Measurements from ENCODE around the gene AARSD1.
"Not testable (repeated sequence)": the region's sequence is repeated elsewhere in the genome, so short reads cannot be mapped to it uniquely, and the experiment has no call there.

AARSD1 gene

DNA sequence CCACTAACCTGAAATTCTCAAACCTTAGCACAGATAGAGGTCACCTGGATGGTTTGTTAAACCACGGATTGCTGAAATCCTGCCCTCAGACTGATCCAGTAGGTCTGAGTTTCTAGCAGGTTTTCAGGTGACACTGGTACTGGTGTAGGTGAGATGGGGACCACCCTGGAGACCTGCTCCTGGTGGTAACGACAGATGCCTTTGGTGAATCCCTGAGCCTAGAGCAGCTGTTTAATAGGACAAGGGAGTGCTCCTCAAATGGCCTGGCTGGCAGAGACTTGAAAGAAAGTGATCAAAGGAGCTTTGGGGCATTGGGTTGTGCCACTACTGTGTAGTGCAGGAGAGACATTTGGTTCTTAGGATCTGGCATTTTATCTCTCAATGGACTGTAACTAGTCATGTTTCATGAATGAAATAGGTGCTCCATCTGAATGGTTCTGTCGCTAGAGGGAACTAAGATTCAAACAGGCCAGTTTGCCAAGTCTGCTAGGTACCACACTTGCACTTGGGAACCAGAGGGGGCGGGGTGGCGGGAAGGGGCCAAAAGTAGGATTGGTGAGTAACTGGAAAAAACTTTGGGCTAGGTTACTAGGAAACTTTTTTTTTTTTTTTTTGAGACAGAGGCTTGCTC is 39.4 kb upstream of the AARSD1 start:
- Histone ChIP-seq H3K27me3 (ENCODE audit: insufficient read depth, insufficient read length) (no peaks in the 10 kb centered on the region), H3K4me1 (ENCODE audit: insufficient read depth, insufficient read length) (peaks cover 10% of the 10 kb centered on the region), H3K4me3 (ENCODE audit: insufficient read length, low read depth) (no peak overlapping the region), H3K9me3 (ENCODE audit: insufficient read depth, low read length) (no peaks in the 10 kb centered on the region), H3K9ac (ENCODE audit: insufficient read length, low read depth) (no peak overlapping the region), H3K36me3 (ENCODE audit: insufficient read depth, insufficient read length, low read length) (peaks cover 72% of the 10 kb centered on the region)
- no peak for DNase-seq (ENCODE audit: low read depth, low spot score)
- no peak for TF ChIP-seq SUZ12 (IDR thresholded peaks at IDR 0.05; ENCODE audit: extremely low read depth, insufficient read depth, insufficient read length)
- TF ChIP-seq YY1 (IDR thresholded peaks at IDR 0.05; ENCODE audit: insufficient read depth, insufficient read length) = no peak
- TF ChIP-seq ZNF274 (IDR thresholded peaks at IDR 0.05; ENCODE audit: low read depth, low read length) = no peak

DNA sequence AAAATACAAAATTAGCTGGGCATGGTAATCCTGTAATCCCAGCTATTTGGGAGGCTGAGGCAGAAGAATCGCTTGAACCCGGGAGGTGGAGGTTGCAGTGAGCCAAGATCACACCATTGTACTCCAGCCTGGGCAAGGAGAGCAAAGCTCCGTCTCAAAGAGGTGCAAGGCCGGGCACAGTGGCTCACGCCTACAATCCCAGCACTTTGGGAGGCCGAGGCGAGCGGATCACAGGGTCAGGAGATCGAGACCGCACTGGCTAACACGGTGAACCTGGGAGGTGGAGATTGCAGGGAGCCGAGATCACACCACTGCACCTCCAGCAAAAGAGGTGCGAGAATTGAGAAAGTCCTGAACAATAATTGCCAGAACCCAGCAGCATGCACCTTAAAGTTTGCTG is 36.6 kb upstream of the AARSD1 start:
- H3K9ac ChIP-seq (ENCODE audit: insufficient read length, low read depth) = peak overlapping the region; percentile 70

DNA sequence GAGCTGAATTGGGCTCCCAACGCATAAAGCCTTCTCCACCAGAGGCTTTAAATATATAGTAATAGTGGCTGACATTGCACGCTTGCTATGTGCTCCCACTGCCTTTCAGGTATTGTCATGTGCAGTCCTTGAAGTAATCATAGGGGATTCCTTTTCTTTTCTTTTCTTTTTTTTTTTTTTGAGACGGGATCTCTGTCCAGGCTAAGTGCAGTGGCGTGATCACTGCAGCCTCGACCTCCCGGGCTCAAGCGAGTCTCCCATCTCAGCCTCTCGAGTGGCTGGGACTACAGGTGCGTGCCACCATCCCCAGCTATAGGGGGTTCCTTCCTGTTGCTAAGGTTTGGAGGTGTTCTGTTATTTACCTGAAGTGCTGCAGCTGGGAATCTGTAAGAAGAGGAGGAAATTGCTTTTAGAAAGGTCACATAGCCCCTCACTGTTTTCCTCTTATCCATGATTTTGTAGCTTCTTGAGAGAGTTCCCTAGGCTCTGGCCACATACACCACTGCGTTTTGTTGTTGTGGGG is 34.8 kb upstream of the AARSD1 start:
- H3K27me3 ChIP-seq (ENCODE audit: insufficient read depth, insufficient read length) = no peaks in the 10 kb centered on the region
- H3K4me3 ChIP-seq (ENCODE audit: insufficient read length, low read depth) = peak overlapping the region; percentile 98
- DNase-seq (ENCODE audit: low read depth, low spot score) = no peak
- peaks cover 62% of the 10 kb centered on the region for H3K36me3 ChIP-seq (ENCODE audit: insufficient read depth, insufficient read length, low read length)
- peaks cover 8% of the 10 kb centered on the region for H3K4me1 ChIP-seq (ENCODE audit: insufficient read depth, insufficient read length)
- H3K9ac ChIP-seq (ENCODE audit: insufficient read length, low read depth) = peak overlapping the region; percentile 100
- TF ChIP-seq SUZ12 (IDR thresholded peaks at IDR 0.05; ENCODE audit: extremely low read depth, insufficient read depth, insufficient read length) = no peak
- no peaks in the 10 kb centered on the region for H3K9me3 ChIP-seq (ENCODE audit: insufficient read depth, low read length)

More for the DNA sequence above, 36.6 kb upstream of the AARSD1 start:
- DNase-seq (ENCODE audit: low read depth, low spot score); H3K4me3 ChIP-seq (ENCODE audit: insufficient read length, low read depth); H3K4me1 ChIP-seq (ENCODE audit: insufficient read depth, insufficient read length); H3K27me3 ChIP-seq (ENCODE audit: insufficient read depth, insufficient read length); H3K9me3 ChIP-seq (ENCODE audit: insufficient read depth, low read length): not testable (repeated sequence)
- peaks cover 69% of the 10 kb centered on the region for H3K36me3 ChIP-seq (ENCODE audit: insufficient read depth, insufficient read length, low read length)

DNA sequence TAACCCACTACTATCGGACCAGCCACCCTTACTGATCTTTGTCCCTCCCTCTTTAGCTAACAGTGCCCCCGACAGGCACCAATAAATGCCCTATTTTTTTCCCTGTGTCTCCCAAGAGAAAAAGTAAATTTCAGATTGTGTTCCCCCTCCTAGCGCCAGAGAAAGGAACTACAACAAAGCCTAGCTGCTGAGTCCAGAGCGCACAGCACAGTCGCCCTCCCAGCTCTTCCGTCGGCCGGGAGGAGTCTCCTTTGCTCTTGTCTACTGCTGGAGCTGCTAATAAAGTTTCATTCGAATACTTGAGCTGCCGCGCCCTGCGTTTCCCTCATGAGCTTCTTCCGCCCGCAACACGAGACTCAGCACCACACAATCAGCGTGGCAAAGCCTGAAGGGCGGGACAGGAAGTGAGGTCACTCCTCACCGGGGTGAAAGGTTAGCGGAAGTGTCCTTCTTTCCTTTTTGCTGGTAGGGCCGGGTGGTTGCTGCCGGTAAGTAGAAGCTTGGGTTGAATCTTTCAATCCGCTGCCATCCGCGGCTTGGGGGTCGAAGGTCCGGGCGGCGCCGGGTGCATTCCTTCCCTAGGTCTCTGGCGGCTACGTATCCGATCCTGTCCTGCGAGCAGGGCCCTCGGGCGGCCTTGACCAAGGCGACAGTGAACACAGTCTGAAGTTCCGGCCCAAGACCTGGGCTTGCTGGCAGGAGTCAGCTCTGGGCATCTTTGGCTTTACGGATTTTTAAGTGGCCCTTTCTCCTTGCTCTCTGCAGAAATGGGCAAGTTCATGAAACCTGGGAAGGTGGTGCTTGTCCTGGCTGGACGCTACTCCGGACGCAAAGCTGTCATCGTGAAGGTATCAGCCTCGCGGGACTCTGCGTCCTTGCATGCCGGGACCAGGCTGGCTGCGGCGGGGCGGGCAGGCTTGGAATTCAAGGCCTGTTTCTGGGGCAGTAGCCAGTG is 34.0 kb upstream of the AARSD1 start, which contains the start of gene RPL27:
TSS of gene RPL27 (plus strand) at position 436 of the 955 bp plus-strand sequence. CDS start at position 768, 332 bp downstream.
- peak; percentile 97 for DNase-seq (ENCODE audit: low read depth, low spot score)
- TF ChIP-seq ZNF274 (IDR thresholded peaks at IDR 0.05; ENCODE audit: low read depth, low read length) (no peak), YY1 (IDR thresholded peaks at IDR 0.05; ENCODE audit: insufficient read depth, insufficient read length) (peak; percentile 16)
- no peaks in the 10 kb centered on the region for H3K9me3 ChIP-seq (ENCODE audit: insufficient read depth, low read length)
- H3K4me3 ChIP-seq (ENCODE audit: insufficient read length, low read depth) = peak within 1 kb of the TSS; percentile 98
- H3K4me1 ChIP-seq (ENCODE audit: insufficient read depth, insufficient read length) = peaks cover 5% of the 10 kb centered on the region
- H3K9ac ChIP-seq (ENCODE audit: insufficient read length, low read depth) = peak within 1 kb of the TSS; percentile 100
- no peaks in the 10 kb centered on the region for H3K27me3 ChIP-seq (ENCODE audit: insufficient read depth, insufficient read length)
- H3K36me3 ChIP-seq (ENCODE audit: insufficient read depth, insufficient read length, low read length) = peaks cover 63% of the 10 kb centered on the region

DNA sequence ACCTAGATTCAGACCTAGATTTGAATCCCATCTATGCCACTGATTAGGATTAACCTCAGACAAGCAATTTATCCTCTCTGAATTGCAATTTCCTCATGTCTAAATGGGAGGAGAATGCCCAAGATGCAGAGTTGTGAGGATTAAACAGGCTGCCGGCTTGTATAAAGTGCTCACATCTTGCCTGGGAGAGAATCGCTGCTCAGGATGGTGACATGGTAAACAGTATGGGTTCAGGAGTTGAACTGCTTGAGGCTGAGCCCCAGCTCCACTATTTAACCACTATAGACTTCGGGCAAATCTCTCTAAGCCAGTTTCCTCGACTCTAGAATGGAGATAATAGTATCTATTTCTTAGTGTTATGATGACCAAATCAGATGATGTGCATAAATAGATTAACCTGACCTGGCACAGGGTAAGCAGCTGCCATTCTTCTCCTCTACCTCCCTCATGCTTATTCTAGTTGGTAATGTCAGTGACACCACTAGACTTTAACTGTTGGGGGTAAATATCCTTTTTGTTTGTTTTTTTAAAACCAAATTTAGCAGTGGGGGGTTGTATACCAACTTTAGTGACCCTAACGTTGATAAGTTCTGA is 33.2 kb upstream of the AARSD1 start:
- peaks cover 63% of the 10 kb centered on the region for H3K36me3 ChIP-seq (ENCODE audit: insufficient read depth, insufficient read length, low read length)
- no peak for DNase-seq (ENCODE audit: low read depth, low spot score)
- peak overlapping the region; percentile 12 for H3K4me3 ChIP-seq (ENCODE audit: insufficient read length, low read depth)
- peak overlapping the region; percentile 69 for H3K9ac ChIP-seq (ENCODE audit: insufficient read length, low read depth)
- H3K4me1 ChIP-seq (ENCODE audit: insufficient read depth, insufficient read length) = peaks cover 5% of the 10 kb centered on the region
- H3K9me3 ChIP-seq (ENCODE audit: insufficient read depth, low read length) = no peaks in the 10 kb centered on the region
- no peaks in the 10 kb centered on the region for H3K27me3 ChIP-seq (ENCODE audit: insufficient read depth, insufficient read length)
- TF ChIP-seq YY1 (IDR thresholded peaks at IDR 0.05; ENCODE audit: insufficient read depth, insufficient read length) = no peak
- no peak for TF ChIP-seq ZNF274 (IDR thresholded peaks at IDR 0.05; ENCODE audit: low read depth, low read length)
- no peak for TF ChIP-seq SUZ12 (IDR thresholded peaks at IDR 0.05; ENCODE audit: extremely low read depth, insufficient read depth, insufficient read length)

DNA sequence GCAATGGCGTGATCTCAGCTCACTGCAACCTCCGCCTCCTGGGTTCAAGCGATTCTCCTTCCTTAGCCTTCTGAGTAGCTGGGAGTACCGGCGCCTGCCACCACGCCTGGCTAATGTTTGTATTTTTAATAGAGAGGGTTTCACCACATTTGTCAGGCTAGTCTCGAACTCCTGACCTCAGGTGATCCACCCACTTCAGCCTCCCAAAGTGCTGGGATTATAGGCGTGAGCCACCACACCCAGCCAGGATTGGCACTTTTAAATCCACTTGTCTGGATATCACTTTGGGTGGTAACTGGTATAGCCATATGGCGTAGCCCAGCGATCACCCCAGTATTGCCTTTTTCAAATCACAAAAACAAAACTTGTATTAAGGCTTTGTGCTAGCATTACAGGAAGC is 29.7 kb upstream of the AARSD1 start:
- not testable (repeated sequence) for H3K9ac ChIP-seq (ENCODE audit: insufficient read length, low read depth); H3K4me1 ChIP-seq (ENCODE audit: insufficient read depth, insufficient read length); H3K9me3 ChIP-seq (ENCODE audit: insufficient read depth, low read length); H3K27me3 ChIP-seq (ENCODE audit: insufficient read depth, insufficient read length); DNase-seq (ENCODE audit: low read depth, low spot score); H3K4me3 ChIP-seq (ENCODE audit: insufficient read length, low read depth)
- peaks cover 64% of the 10 kb centered on the region for H3K36me3 ChIP-seq (ENCODE audit: insufficient read depth, insufficient read length, low read length)

DNA sequence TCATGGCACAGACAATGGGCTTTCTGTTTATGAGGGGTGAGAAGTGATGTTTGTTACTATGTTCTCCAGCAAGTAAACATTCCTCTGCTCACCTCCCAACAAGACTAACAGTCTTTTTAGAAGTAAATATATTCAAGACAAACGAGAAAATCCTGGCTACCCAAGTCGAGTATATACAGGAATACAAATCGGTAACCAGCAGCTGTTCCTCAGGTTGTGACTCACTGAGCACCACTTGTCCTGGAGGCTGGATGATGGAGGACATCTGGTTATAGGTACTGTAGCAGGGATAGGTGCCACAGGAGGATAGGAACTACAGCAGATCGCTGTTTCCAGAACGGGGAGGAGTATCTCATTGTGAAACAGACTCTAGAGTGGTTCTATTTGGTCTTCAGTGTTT is 28.6 kb upstream of the AARSD1 start:
- Histone ChIP-seq H3K9me3 (ENCODE audit: insufficient read depth, low read length) (no peaks in the 10 kb centered on the region), H3K27me3 (ENCODE audit: insufficient read depth, insufficient read length) (no peaks in the 10 kb centered on the region), H3K36me3 (ENCODE audit: insufficient read depth, insufficient read length, low read length) (peaks cover 68% of the 10 kb centered on the region), H3K4me1 (ENCODE audit: insufficient read depth, insufficient read length) (no peaks in the 10 kb centered on the region), H3K9ac (ENCODE audit: insufficient read length, low read depth) (no peak overlapping the region), H3K4me3 (ENCODE audit: insufficient read length, low read depth) (no peak overlapping the region)
- no peak for DNase-seq (ENCODE audit: low read depth, low spot score)
- TF ChIP-seq SUZ12 (IDR thresholded peaks at IDR 0.05; ENCODE audit: extremely low read depth, insufficient read depth, insufficient read length) = no peak
- no peak for TF ChIP-seq YY1 (IDR thresholded peaks at IDR 0.05; ENCODE audit: insufficient read depth, insufficient read length)
- TF ChIP-seq ZNF274 (IDR thresholded peaks at IDR 0.05; ENCODE audit: low read depth, low read length) = no peak

Data from NT2/D1 (cell line).